A673 (cell line): ENCODE data around the gene A1CF. TPM values are rescaled to one million over a fixed set of nuclear protein-coding genes. Genes with fewer than 3 reads are reported as not detected.

ENCODE experiments used
- BruUV-seq: library from RNA; stranded (reverse); fragments of 400-500 nt; replicated peaks from 2 replicates; lab custom pipeline; 2021; lab: Mats Ljungman, UMichigan
- CTCF ChIA-PET: fragments of 300-600 bp; sonication (Branson Sonifier 250); formaldehyde crosslinking; loops from one replicate; lab custom pipeline; 2022; ENCODE audit warnings: antibody characterized with exemption; lab: Charles Lee
- POLR2A ChIA-PET: fragments of 300-600 bp; sonication (Branson Sonifier 250); formaldehyde crosslinking; loops from one replicate; lab custom pipeline; 2022; ENCODE audit warnings: antibody characterized with exemption; ENCODE audit not compliant: low non-redundant PET; lab: Charles Lee
- DNase-seq: peaks from one replicate; pipeline ENCODE4 v3.0.0-alpha.2; 2015; ENCODE audit warnings: low spot score
- H3K27ac ChIP-seq: fragments of 200-600 bp; sonication (generic); 2 replicates; pipeline ENCODE4 v1.5.1; 2016; ENCODE audit warnings: mixed run types, low read depth, mild to moderate bottlenecking, mixed read lengths, antibody characterized with exemption, low read length; ENCODE audit not compliant: poor library complexity, severe bottlenecking
- H3K27me3 ChIP-seq: fragments of 200-600 bp; sonication (generic); replicated peaks from 2 replicates; pipeline ENCODE4 v1.6.1; 2017; ENCODE audit warnings: mixed run types, low read depth, mild to moderate bottlenecking, mixed read lengths, antibody characterized with exemption, low read length; ENCODE audit not compliant: insufficient read depth, poor library complexity
- H3K36me3 ChIP-seq: fragments of 200-600 bp; sonication (generic); 2 replicates; pipeline ENCODE4 v1.6.1; 2016; ENCODE audit warnings: mixed run types, mild to moderate bottlenecking, mixed read lengths, antibody characterized with exemption, low read length; ENCODE audit not compliant: insufficient read depth, poor library complexity, severe bottlenecking
- H3K4me1 ChIP-seq: fragments of 200-600 bp; sonication (generic); 2 replicates; pipeline ENCODE4 v1.6.1; 2017; ENCODE audit warnings: mixed run types, mild to moderate bottlenecking, mixed read lengths, antibody characterized with exemption, low read length; ENCODE audit not compliant: insufficient read depth, poor library complexity, severe bottlenecking
- H3K4me3 ChIP-seq: fragments of 200-600 bp; sonication (generic); 2 replicates; pipeline ENCODE4 v1.5.1; 2016; ENCODE audit warnings: low read depth, mixed run types, mild to moderate bottlenecking, mixed read lengths, low read length; ENCODE audit not compliant: poor library complexity, severe bottlenecking
- H3K9me3 ChIP-seq: fragments of 200-600 bp; sonication (generic); 2 replicates; pipeline ENCODE4 v1.6.1; 2016; ENCODE audit warnings: mixed run types, low read depth, mild to moderate bottlenecking, mixed read lengths, antibody characterized with exemption, low read length; ENCODE audit not compliant: poor library complexity, severe bottlenecking
- CTCF ChIP-seq: fragments of 300-800, 200-600 bp; sonication (generic); conservative IDR thresholded peaks from 2 replicates; pipeline ENCODE4 v1.5.1; 2017; ENCODE audit warnings: low read depth, mild to moderate bottlenecking, antibody characterized with exemption, low read length, moderate library complexity, mixed read lengths
- EZH2 ChIP-seq: fragments of 200-600 bp; sonication (generic); IDR thresholded peaks from 2 replicates; pipeline ENCODE4 v1.6.1; 2017; ENCODE audit warnings: borderline replicate concordance, low read depth, mild to moderate bottlenecking, mixed read lengths, antibody characterized with exemption, low read length; ENCODE audit not compliant: poor library complexity, severe bottlenecking
- intact Hi-C: fragments of 100-400 bp; cut with micrococcal nuclease; formaldehyde crosslinking; loops from one replicate; pipeline ENCODE4 v1.10.0; 2022; ENCODE audit not compliant: unreplicated experiment
- total RNA-seq: library from RNA; stranded (reverse); gene quantifications from 2 replicates; pipeline ENCODE4 v1.2.3, GENCODE V29; 2021

A1CF gene
- total RNA-seq, 1 experiment from 2014 or later, result not detected

GRCh38 chr10:50830066-50830465 lies 55.4 kb downstream of the A1CF start:
- no peaks in the 10 kb centered on the region for H3K36me3 ChIP-seq
- ChIA-PET POLR2A (no interaction called here), CTCF (no interaction called here)
- no TSS peak for BruUV-seq
- H3K4me1 ChIP-seq, result no peaks in the 10 kb centered on the region
- H3K27me3 ChIP-seq, result peaks cover 44% of the 10 kb centered on the region
- H3K4me3 ChIP-seq, result no peak overlapping the region
- no peak overlapping the region for H3K27ac ChIP-seq
- TF ChIP-seq CTCF (no peak), EZH2 (no peak)
- DNase-seq, result no peak
- intact Hi-C loops, result no loop called here
- peaks cover 4% of the 10 kb centered on the region for H3K9me3 ChIP-seq

- TF ChIP-seq CTCF (no peak), EZH2 (no peak)
- H3K27me3 ChIP-seq, result peaks cover 54% of the 10 kb centered on the region
- BruUV-seq, result no TSS peak
- ChIA-PET POLR2A (no interaction called here), CTCF (no interaction called here)
- H3K4me3 ChIP-seq, result no peak overlapping the region
- no peak overlapping the region for H3K27ac ChIP-seq
- DNase-seq, result no peak
- no peaks in the 10 kb centered on the region for H3K36me3 ChIP-seq
- no peaks in the 10 kb centered on the region for H3K4me1 ChIP-seq
- H3K9me3 ChIP-seq, result no peaks in the 10 kb centered on the region
- intact Hi-C loops, result no loop called here
Measured at GRCh38 chr10:50824782-50825181, 60.6 kb downstream of the A1CF start.

GRCh38 chr10:50823789-50824188 lies 61.6 kb downstream of the A1CF start:
- Histone ChIP-seq H3K9me3 (no peaks in the 10 kb centered on the region), H3K27me3 (peaks cover 60% of the 10 kb centered on the region), H3K36me3 (no peaks in the 10 kb centered on the region), H3K4me1 (no peaks in the 10 kb centered on the region), H3K4me3 (no peak overlapping the region), H3K27ac (no peak overlapping the region)
- ChIA-PET POLR2A (no interaction called here), CTCF (no interaction called here)
- TF ChIP-seq EZH2 (no peak), CTCF (no peak)
- intact Hi-C loops, result no loop called here
- DNase-seq, result no peak
- no TSS peak for BruUV-seq
